GM19035 (cell line): ENCODE data around the gene RAD50.
"Not testable (repeated sequence)": the region's sequence is repeated elsewhere in the genome, so short reads cannot be mapped to it uniquely, and the experiment has no call there.

Experiments
- ATAC-seq: cut with Tn5 transposase; IDR thresholded peaks from one replicate; pipeline ENCODE4 v1.9.1; 2021; ENCODE audit not compliant: unreplicated experiment

RAD50 gene

GRCh38 chr5:132629230-132629944 lies 72.6 kb downstream of the RAD50 start:
- ATAC-seq = peak; percentile 73

GRCh38 chr5:132633587-132633986 lies 76.8 kb downstream of the RAD50 start:
- ATAC-seq = not testable (repeated sequence)

- peak; percentile 67 for ATAC-seq
Measured at GRCh38 chr5:132635873-132636272, 79.1 kb downstream of the RAD50 start.

- no peak for ATAC-seq
Measured at GRCh38 chr5:132637241-132637640, 80.5 kb downstream of the RAD50 start.

GRCh38 chr5:132639706-132640130 lies 82.9 kb downstream of the RAD50 start:
- ATAC-seq = peak; percentile 66

GRCh38 chr5:132640613-132641012 lies 83.8 kb downstream of the RAD50 start:
- no peak for ATAC-seq

- ATAC-seq = peak; percentile 34
Measured at GRCh38 chr5:132641241-132641723, 84.5 kb downstream of the RAD50 start.

- ATAC-seq = no peak
Measured at GRCh38 chr5:132641841-132642240, 85.1 kb downstream of the RAD50 start.

GRCh38 chr5:132644177-132644576 lies 87.4 kb downstream of the RAD50 start:
- ATAC-seq = no peak

- no peak for ATAC-seq
Measured at GRCh38 chr5:132646583-132647266, 89.9 kb downstream of the RAD50 start.

GRCh38 chr5:132647473-132647872 lies 90.7 kb downstream of the RAD50 start:
- ATAC-seq = no peak

GRCh38 chr5:132648355-132648754 lies 91.6 kb downstream of the RAD50 start:
- ATAC-seq = no peak

- ATAC-seq = no peak
Measured at GRCh38 chr5:132651838-132652469, 95.2 kb downstream of the RAD50 start.

- no peak for ATAC-seq
Measured at GRCh38 chr5:132653716-132654115, 96.9 kb downstream of the RAD50 start.

GRCh38 chr5:132655821-132656773 lies 99.3 kb downstream of the RAD50 start:
- ATAC-seq = no peak

GRCh38 chr5:132656774-132657355 lies 100.1 kb downstream of the RAD50 start:
- no peak for ATAC-seq

- ATAC-seq = no peak
Measured at GRCh38 chr5:132657676-132658380, 101.1 kb downstream of the RAD50 start, which contains the start of gene IL13. Gene IL13 (plus strand): TSS chr5:132658173. CDS start chr5:132658187, 14 bp downstream.

- no peak for ATAC-seq
Measured at GRCh38 chr5:132658381-132659302, 101.9 kb downstream of the RAD50 start.
